HepG2 (cell line): ENCODE measurements around the gene KCNAB1. TPM values are rescaled to one million over a fixed set of nuclear protein-coding genes. Genes with fewer than 3 reads are reported as not detected.
A peak's percentile ranks its signal among the peaks of the same experiment; 100 is the strongest.

Experiments
- CENPT ChIP-seq: sonication (generic); formaldehyde crosslinking; IDR thresholded peaks from 2 replicates; pipeline ENCODE4 v1.8.0; 2022; ENCODE audit warnings: low read depth, mild to moderate bottlenecking, moderate library complexity, missing genetic modification reagents
- GABPB1 ChIP-seq: IDR thresholded peaks from 2 replicates; pipeline ENCODE4 v1.6.1; 2016; ENCODE audit warnings: mild to moderate bottlenecking, missing genetic modification reagents, moderate library complexity, missing compliant biosample characterization
- HOXD1 ChIP-seq: sonication (generic); formaldehyde crosslinking; IDR thresholded peaks from 2 replicates; pipeline ENCODE4 v1.5.0; 2020; ENCODE audit warnings: missing genetic modification reagents
- KIAA2018 ChIP-seq: sonication (generic); formaldehyde crosslinking; IDR thresholded peaks from 2 replicates; pipeline ENCODE4 v1.5.0; 2020; ENCODE audit warnings: mild to moderate bottlenecking, missing genetic modification reagents, borderline replicate concordance
- MXD3 ChIP-seq: IDR thresholded peaks from 2 replicates; pipeline ENCODE4 v1.6.1; 2016; ENCODE audit warnings: mild to moderate bottlenecking, missing biosample characterization, missing genetic modification reagents
- RFXANK ChIP-seq: IDR thresholded peaks from 2 replicates; pipeline ENCODE4 v1.6.1; 2016
- TARDBP ChIP-seq: sonication (generic); formaldehyde crosslinking; IDR thresholded peaks from 2 replicates; pipeline ENCODE4 v1.8.0; 2022; ENCODE audit warnings: mild to moderate bottlenecking, missing genetic modification reagents
- U2AF2 ChIP-seq: fragments of 200-400 bp; formaldehyde crosslinking; IDR thresholded peaks from 2 replicates; pipeline ENCODE4 v1.6.1; 2017; ENCODE audit warnings: low read depth, mild to moderate bottlenecking, low read length
- XBP1 ChIP-seq: sonication (generic); formaldehyde crosslinking; IDR thresholded peaks from 2 replicates; pipeline ENCODE4 v1.5.0; 2020; ENCODE audit warnings: missing genetic modification reagents
- ZNF318 ChIP-seq: sonication (generic); formaldehyde crosslinking; IDR thresholded peaks from 2 replicates; pipeline ENCODE4 v1.4.0; 2020; ENCODE audit warnings: mild to moderate bottlenecking, missing genetic modification reagents
- ZNF619 ChIP-seq: sonication (generic); formaldehyde crosslinking; IDR thresholded peaks from 2 replicates; pipeline ENCODE4 v1.4.0; 2020; ENCODE audit warnings: mild to moderate bottlenecking, missing genetic modification reagents
- ZNF703 ChIP-seq: sonication (generic); formaldehyde crosslinking; IDR thresholded peaks from 2 replicates; pipeline ENCODE4 v1.5.1; 2020; ENCODE audit warnings: missing genetic modification reagents, mild to moderate bottlenecking, moderate library complexity, borderline replicate concordance
- polyA plus RNA-seq, 8 experiments: library from polyadenylated mRNA; depleted of rRNA in 3 of 8; stranded (reverse) in 7 of 8; unstranded in 1 of 8; fragments of >200 nt; fragmentation: Illumina TruSeq in 4 of 8; extraction: Trizol in 4 of 8; gene quantifications; 2 replicates each; pipeline versions ENCODE4 v1.2.1 to v1.2.3, GENCODE V29; 2011 to 2016; ENCODE audit warnings: low read depth in 4 of 8, missing spikeins in 1 of 8, mixed read lengths in 1 of 8; ENCODE audit not compliant: insufficient read depth in 1 of 8
- total RNA-seq, 5 experiments: library from RNA; depleted of rRNA; stranded (reverse); fragments of >200 nt; fragmentation: Illumina TruSeq; extraction: Trizol; gene quantifications; 2 replicates each; pipeline ENCODE4 v1.2.3, GENCODE V29; 2016; ENCODE audit warnings: low read depth in 1 of 5

Gene KCNAB1
- total and polyA plus RNA-seq, 2 of the 13 experiments (the other 11 are each of a cell fraction or from before 2014, with no cell fraction given), result not detected

GRCh38 chr3:156554842-156555687 is 434.7 kb downstream of the KCNAB1 start, which contains the start of gene SSR3 (continued):
- TF ChIP-seq ZNF318 (no peak), ZNF619 (peak; percentile 51; the same call in 1 of the 2 replicates), MXD3 (CRISPR knock-in tag) (peak; percentile 38; the same call in 1 of the 2 replicates), HOXD1 (CRISPR knock-in tag) (no peak), RFXANK (no peak), CENPT (CRISPR knock-in tag) (no peak), GABPB1 (peak; percentile 95), XBP1 (peak; percentile 99), ZNF703 (CRISPR knock-in tag) (no peak), TARDBP (peak; percentile 31; the same call in 1 of the 2 replicates), U2AF2 (no peak), KIAA2018 (CRISPR knock-in tag) (no peak; the same call in 1 of the 2 replicates)
